ENCODE measurements around the gene CIAO3. TPM values are rescaled to one million over a fixed set of nuclear protein-coding genes. Genes with fewer than 3 reads are reported as not detected.
"Not testable (repeated sequence)": the region's sequence is repeated elsewhere in the genome, so short reads cannot be mapped to it uniquely, and the experiment has no call there.

Gene CIAO3
- total RNA-seq, 2 experiments from 2014 or later, result 33.4 to 34.5 TPM

GRCh38 chr16:694863-695354 lies 45.9 kb downstream of the CIAO3 start:
- ChIA-PET CTCF (interaction anchor here (0.7 to 2.0 kb wide), 9 partner anchors 11 to 91 kb away, joined by 3 to 10 read pairs (median 5); partner anchors contain the start of genes ANTKMT, JMJD8 and METRN), POLR2A (interaction anchor here (0.5 to 1.0 kb wide), 4 partner anchors 26 to 258 kb away, joined by 3 to 7 read pairs (median 3); partner anchors contain the start of genes ANTKMT, CHTF18 and RPUSD1)

GRCh38 chr16:694187-694862 lies 46.5 kb downstream of the CIAO3 start:
- ChIA-PET POLR2A (interaction anchor here (0.5 kb wide), 1 partner anchor 257 kb away, joined by 7 read pairs; no protein-coding TSS in a partner anchor), CTCF (interaction anchor here (1.3 to 2.0 kb wide), 4 partner anchors 13 to 91 kb away, joined by 5 to 10 read pairs (median 7); partner anchors contain the start of gene ANTKMT)

GRCh38 chr16:693766-694165 lies 47.0 kb downstream of the CIAO3 start:
- POLR2A ChIA-PET, result no interaction called here
- CTCF ChIA-PET, result no interaction called here

- POLR2A ChIA-PET, result no interaction called here
- CTCF ChIA-PET, result interaction anchor here (0.6 kb wide), 1 partner anchor 298 kb away, joined by 3 read pairs; no protein-coding TSS in a partner anchor
Observed at GRCh38 chr16:693364-693763, 47.4 kb downstream of the CIAO3 start.

- CTCF ChIA-PET, result interaction anchor here (0.6 kb wide), 1 partner anchor 298 kb away, joined by 3 read pairs; no protein-coding TSS in a partner anchor
- POLR2A ChIA-PET, result no interaction called here
Observed at GRCh38 chr16:692356-693108, 48.3 kb downstream of the CIAO3 start.

GRCh38 chr16:691242-691641 lies 49.6 kb downstream of the CIAO3 start:
- CTCF ChIA-PET, POLR2A ChIA-PET: not testable (repeated sequence)

GRCh38 chr16:689175-689897 lies 51.5 kb downstream of the CIAO3 start:
- ChIA-PET POLR2A (interaction anchor here (0.8 to 0.9 kb wide), 2 partner anchors 9 to 109 kb away, joined by 3 to 4 read pairs; partner anchors contain the start of gene STUB1), CTCF (interaction anchor here (0.6 to 2.0 kb wide), 4 partner anchors 8 to 35 kb away, joined by 3 to 9 read pairs (median 4); partner anchors contain the start of gene ANTKMT)

GRCh38 chr16:687499-687898 lies 53.3 kb downstream of the CIAO3 start:
- ChIA-PET POLR2A (no interaction called here), CTCF (no interaction called here)

- POLR2A ChIA-PET, result no interaction called here
- CTCF ChIA-PET, result no interaction called here
Observed at GRCh38 chr16:686459-687260, 54.1 kb downstream of the CIAO3 start.

- ChIA-PET POLR2A (no interaction called here), CTCF (no interaction called here)
Observed at GRCh38 chr16:685967-686366, 54.8 kb downstream of the CIAO3 start.

- ChIA-PET POLR2A (interaction anchor here (0.8 to 1.2 kb wide), 2 partner anchors 16 to 51 kb away, joined by 3 read pairs; no protein-coding TSS in a partner anchor), CTCF (interaction anchor here (1.1 kb wide), 1 partner anchor 28 kb away, joined by 3 read pairs; no protein-coding TSS in a partner anchor)
Observed at GRCh38 chr16:684961-685696, 55.7 kb downstream of the CIAO3 start.

- CTCF ChIA-PET, result interaction anchor here (0.9 to 1.7 kb wide), 4 partner anchors 11 to 29 kb away, joined by 3 to 4 read pairs (median 3); no protein-coding TSS in a partner anchor
Observed at GRCh38 chr16:684071-684794, 56.6 kb downstream of the CIAO3 start, which contains the start of gene JMJD8. JMJD8 (minus strand) TSS chr16:684334; CDS start chr16:684319, 15 bp downstream.

GRCh38 chr16:683396-684070 lies 57.3 kb downstream of the CIAO3 start:
- POLR2A ChIA-PET, result interaction anchor here (0.6 to 1.2 kb wide), 2 partner anchors 15 to 36 kb away, joined by 3 read pairs; no protein-coding TSS in a partner anchor
- CTCF ChIA-PET, result interaction anchor here (0.9 to 1.7 kb wide), 4 partner anchors 12 to 30 kb away, joined by 3 to 4 read pairs (median 3); no protein-coding TSS in a partner anchor

More at GRCh38 chr16:684071-684794, 56.6 kb downstream of the CIAO3 start, which contains the start of gene JMJD8:
- POLR2A ChIA-PET, result interaction anchor here (0.8 to 1.2 kb wide), 2 partner anchors 15 to 52 kb away, joined by 3 read pairs; no protein-coding TSS in a partner anchor

- CTCF ChIA-PET, result interaction anchor here (1.0 to 1.7 kb wide), 3 partner anchors 13 to 21 kb away, joined by 3 to 4 read pairs (median 3); partner anchors contain the start of gene RHOT2
- POLR2A ChIA-PET, result interaction anchor here (0.6 to 1.0 kb wide), 2 partner anchors 34 to 37 kb away, joined by 3 read pairs; partner anchors contain the start of gene WDR90
Observed at GRCh38 chr16:682493-683395, 58.1 kb downstream of the CIAO3 start.
